LNCaP clone FGC (cell line): ENCODE results near the gene SORL1.
A peak's percentile ranks its signal among the peaks of the same experiment; 100 is the strongest.
"Not testable (repeated sequence)": the region's sequence is repeated elsewhere in the genome, so short reads cannot be mapped to it uniquely, and the experiment has no call there.

Source experiments
- DNase-seq: peaks from one replicate; pipeline ENCODE4 v3.0.0-alpha.2; 2011; ENCODE audit warnings: low read depth
- H3K4me3 ChIP-seq: 2 replicates; pipeline ENCODE4 v1.5.1; 2011; ENCODE audit warnings: mild to moderate bottlenecking, low read depth, low read length, control low read depth
- TF ChIP-seq, protein P1 (sequence below): IDR thresholded peaks from 2 replicates; pipeline ENCODE4 v1.5.1; 2012; ENCODE audit warnings: mild to moderate bottlenecking; ENCODE audit not compliant: control insufficient read depth, insufficient read depth; ENCODE audit errors: extremely low read depth

Gene SORL1, protein sequence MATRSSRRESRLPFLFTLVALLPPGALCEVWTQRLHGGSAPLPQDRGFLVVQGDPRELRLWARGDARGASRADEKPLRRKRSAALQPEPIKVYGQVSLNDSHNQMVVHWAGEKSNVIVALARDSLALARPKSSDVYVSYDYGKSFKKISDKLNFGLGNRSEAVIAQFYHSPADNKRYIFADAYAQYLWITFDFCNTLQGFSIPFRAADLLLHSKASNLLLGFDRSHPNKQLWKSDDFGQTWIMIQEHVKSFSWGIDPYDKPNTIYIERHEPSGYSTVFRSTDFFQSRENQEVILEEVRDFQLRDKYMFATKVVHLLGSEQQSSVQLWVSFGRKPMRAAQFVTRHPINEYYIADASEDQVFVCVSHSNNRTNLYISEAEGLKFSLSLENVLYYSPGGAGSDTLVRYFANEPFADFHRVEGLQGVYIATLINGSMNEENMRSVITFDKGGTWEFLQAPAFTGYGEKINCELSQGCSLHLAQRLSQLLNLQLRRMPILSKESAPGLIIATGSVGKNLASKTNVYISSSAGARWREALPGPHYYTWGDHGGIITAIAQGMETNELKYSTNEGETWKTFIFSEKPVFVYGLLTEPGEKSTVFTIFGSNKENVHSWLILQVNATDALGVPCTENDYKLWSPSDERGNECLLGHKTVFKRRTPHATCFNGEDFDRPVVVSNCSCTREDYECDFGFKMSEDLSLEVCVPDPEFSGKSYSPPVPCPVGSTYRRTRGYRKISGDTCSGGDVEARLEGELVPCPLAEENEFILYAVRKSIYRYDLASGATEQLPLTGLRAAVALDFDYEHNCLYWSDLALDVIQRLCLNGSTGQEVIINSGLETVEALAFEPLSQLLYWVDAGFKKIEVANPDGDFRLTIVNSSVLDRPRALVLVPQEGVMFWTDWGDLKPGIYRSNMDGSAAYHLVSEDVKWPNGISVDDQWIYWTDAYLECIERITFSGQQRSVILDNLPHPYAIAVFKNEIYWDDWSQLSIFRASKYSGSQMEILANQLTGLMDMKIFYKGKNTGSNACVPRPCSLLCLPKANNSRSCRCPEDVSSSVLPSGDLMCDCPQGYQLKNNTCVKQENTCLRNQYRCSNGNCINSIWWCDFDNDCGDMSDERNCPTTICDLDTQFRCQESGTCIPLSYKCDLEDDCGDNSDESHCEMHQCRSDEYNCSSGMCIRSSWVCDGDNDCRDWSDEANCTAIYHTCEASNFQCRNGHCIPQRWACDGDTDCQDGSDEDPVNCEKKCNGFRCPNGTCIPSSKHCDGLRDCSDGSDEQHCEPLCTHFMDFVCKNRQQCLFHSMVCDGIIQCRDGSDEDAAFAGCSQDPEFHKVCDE (N-terminal part only)

DNA sequence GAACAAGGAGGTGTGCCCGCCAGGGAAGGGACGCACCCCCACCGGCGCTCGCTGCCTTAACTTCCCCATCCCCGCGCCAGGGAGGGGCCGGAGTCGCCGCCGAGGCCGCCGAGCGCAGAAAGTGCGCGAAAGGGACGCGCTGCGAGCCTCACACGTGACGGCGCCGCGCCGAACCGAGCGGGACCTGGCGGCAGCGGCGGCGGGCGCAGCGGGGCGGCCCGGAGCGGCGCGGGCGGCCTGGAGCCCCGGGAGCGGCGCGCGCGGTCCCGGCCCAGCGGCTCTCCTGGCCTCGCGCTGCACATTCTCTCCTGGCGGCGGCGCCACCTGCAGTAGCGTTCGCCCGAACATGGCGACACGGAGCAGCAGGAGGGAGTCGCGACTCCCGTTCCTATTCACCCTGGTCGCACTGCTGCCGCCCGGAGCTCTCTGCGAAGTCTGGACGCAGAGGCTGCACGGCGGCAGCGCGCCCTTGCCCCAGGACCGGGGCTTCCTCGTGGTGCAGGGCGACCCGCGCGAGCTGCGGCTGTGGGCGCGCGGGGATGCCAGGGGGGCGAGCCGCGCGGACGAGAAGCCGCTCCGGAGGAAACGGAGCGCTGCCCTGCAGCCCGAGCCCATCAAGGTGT lies at the start of gene SORL1:
Gene SORL1 (plus strand): TSS at position 329 of the 623 bp plus-strand sequence. CDS start 18 bp downstream, at position 347.
- H3K4me3 ChIP-seq: peak within 1 kb of the TSS; percentile 75
- DNase-seq: no peak
- TF ChIP-seq, protein P1, sequence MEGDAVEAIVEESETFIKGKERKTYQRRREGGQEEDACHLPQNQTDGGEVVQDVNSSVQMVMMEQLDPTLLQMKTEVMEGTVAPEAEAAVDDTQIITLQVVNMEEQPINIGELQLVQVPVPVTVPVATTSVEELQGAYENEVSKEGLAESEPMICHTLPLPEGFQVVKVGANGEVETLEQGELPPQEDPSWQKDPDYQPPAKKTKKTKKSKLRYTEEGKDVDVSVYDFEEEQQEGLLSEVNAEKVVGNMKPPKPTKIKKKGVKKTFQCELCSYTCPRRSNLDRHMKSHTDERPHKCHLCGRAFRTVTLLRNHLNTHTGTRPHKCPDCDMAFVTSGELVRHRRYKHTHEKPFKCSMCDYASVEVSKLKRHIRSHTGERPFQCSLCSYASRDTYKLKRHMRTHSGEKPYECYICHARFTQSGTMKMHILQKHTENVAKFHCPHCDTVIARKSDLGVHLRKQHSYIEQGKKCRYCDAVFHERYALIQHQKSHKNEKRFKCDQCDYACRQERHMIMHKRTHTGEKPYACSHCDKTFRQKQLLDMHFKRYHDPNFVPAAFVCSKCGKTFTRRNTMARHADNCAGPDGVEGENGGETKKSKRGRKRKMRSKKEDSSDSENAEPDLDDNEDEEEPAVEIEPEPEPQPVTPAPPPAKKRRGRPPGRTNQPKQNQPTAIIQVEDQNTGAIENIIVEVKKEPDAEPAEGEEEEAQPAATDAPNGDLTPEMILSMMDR: peak; percentile 90

DNA sequence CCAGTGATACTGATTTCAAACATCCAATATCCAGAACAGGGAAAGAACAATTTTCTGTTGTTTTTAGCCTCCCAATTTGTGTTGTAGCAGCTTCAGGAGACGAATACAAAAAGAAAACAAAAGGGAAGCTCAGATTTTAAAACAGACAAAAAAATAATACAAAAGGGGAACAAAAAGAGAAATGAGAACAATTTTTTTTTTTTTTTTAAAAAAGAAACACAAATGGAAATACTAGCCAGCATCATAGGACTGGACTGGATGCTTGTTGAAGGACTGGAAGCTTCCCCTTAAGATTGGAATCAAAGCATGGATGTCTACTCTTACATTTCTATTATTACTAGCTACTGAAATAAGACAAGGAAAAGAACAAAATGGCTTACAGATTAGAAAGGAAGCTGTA lies 46.5 kb upstream of the SORL1 start:
- H3K4me3 ChIP-seq: no peak overlapping the region
- no peak for DNase-seq
- TF ChIP-seq, protein P1: no peak

DNA sequence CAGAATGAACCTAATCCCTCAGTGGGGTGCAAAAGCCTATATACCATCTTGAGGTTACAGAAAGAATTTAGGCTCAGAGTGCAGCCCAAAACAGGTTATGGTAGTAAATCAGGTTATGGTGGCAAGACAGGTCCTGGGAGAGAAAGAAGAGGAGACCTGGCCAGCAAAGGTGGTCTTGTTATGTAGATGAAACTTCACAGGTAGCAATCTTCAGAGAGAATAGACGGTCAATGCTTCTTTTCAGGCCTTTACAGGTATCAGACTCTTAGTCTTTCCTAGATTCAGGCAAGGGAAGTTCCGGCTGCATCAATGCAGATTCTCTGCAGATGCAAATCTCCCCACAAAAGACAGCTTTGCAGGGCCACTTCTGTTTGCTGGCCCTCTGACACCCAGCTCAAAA lies 45.8 kb upstream of the SORL1 start:
- no peak for DNase-seq
- H3K4me3 ChIP-seq: no peak overlapping the region
- TF ChIP-seq, protein P1: no peak

DNA sequence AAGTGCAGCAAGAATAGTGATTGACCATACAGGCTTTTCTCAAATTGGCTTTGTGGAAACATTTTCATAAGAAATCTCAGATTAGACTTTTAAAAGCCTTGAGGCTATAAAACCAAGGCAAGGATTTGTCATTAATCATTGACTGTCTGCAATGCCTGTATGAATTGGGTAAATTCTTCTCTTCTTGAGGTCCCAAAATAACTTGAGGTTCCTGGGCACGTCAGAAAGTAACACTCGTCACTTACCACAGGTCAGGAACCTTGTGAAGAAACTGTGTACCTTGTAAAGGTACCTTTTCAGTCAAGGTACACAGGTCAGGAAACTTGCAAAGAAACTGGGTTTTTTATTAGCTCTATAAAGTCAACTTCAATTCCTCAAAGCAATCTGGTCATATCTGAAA lies 43.3 kb upstream of the SORL1 start:
- peak; percentile 32 for DNase-seq
- TF ChIP-seq, protein P1: no peak
- no peak overlapping the region for H3K4me3 ChIP-seq

DNA sequence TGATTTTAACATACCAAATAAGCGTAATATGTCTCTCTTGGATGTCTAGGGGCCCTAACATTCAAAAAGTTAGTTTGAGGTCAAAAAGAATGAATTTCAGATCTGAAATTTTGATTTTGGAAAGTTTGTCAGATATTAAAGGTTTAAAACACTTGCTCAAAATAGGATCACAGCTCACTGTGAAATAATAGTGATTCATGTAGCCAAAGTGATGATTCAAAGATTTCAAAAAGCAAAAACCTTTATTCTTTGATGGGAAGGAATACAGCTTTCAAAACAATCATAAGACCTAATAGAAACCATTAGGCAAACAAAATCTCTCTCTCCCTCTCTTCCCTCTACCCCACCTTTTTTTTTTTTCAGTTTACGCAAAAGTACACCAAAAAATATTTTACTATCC lies 42.1 kb upstream of the SORL1 start:
- DNase-seq, H3K4me3 ChIP-seq: not testable (repeated sequence)

DNA sequence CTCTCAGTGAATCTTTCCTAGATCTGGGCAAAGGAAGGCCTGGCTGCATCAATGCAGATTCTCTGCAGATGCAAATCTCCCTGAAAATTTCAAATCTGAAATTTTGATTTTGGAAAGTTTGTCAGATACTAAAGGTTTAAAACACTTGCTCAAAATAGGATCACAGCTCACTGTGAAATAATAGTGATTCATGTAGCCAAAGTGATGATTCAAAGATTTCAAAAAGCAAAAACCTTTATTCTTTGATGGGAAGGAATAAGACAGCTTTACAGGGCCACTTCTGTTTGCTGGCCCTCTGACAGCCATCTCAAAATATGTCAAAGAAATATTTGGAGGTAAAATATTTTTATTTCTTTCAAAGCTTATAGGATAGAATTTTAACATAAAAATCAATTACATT lies 40.8 kb upstream of the SORL1 start:
- H3K4me3 ChIP-seq, DNase-seq: not testable (repeated sequence)

DNA sequence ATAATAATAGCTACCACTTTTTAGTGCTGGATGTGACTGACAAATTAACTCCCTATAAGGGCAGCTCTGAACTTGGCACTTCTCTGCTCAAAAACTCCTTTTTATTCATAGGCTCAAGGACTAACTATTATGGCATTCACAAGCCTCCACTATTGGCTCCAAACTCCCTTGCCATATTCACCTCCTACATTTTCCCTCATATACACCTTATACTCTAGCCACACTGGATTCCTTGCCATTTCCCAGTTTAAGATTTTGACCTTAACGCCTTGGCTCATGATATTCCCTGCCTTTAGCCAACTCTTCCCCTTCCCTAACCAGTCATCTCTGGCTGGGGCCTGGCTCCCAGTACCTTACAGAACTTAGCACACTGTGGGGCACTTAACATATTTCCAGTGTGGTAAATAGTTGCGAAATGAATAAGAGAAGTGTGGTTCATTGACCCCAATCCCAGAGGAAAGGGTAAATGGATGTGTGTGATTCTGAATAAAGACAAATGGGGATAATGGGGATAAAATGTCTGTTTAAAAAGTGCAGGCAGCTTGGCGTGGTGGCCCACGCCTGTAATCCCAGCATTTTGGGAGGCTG lies 40.0 kb upstream of the SORL1 start:
- no peak for DNase-seq
- H3K4me3 ChIP-seq: no peak overlapping the region
- TF ChIP-seq, protein P1: no peak
